Panc1 (cell line): ENCODE data around the gene CCDC167. TPM values are rescaled to one million over a fixed set of nuclear protein-coding genes. Genes with fewer than 3 reads are reported as not detected.

Source experiments
- ATAC-seq: fragments of 200-7000 bp; cut with Tn5 transposase; 2 replicates; pipeline ENCODE4 v1.9.1; 2020; ENCODE audit warnings: mild to moderate bottlenecking, moderate library complexity
- BruUV-seq: library from RNA; stranded (reverse); fragments of 400-500 nt; replicated peaks from 2 replicates; lab custom pipeline; 2021; lab: Mats Ljungman, UMichigan
- CTCF ChIA-PET: fragments of 300-600 bp; sonication (Branson Sonifier 250); formaldehyde crosslinking; loops from one replicate; lab custom pipeline; 2022; ENCODE audit warnings: antibody characterized with exemption; lab: Charles Lee
- POLR2A ChIA-PET: fragments of 300-600 bp; sonication (Branson Sonifier 250); formaldehyde crosslinking; loops from one replicate; lab custom pipeline; 2022; ENCODE audit warnings: antibody characterized with exemption; lab: Charles Lee
- DNase-seq: peaks from one replicate; pipeline ENCODE4 v3.0.0-alpha.2; 2010; ENCODE audit warnings: low read depth, low spot score
- H3K27ac ChIP-seq: 2 replicates; pipeline ENCODE4 v1.5.1; 2011; ENCODE audit warnings: mild to moderate bottlenecking, low read length, inconsistent platforms
- H3K27me3 ChIP-seq: fragments of 200-500 bp; sonication (Bioruptor generic); 2 replicates; pipeline ENCODE4 v1.6.0; 2014; ENCODE audit warnings: low read length, inconsistent platforms; ENCODE audit not compliant: control insufficient read depth, insufficient read depth
- H3K36me3 ChIP-seq: fragments of 200-500 bp; sonication (Bioruptor generic); 2 replicates; pipeline ENCODE4 v1.5.1; 2014; ENCODE audit warnings: inconsistent platforms, mild to moderate bottlenecking, low read length, moderate library complexity; ENCODE audit not compliant: control insufficient read depth, insufficient read depth
- H3K4me1 ChIP-seq: 2 replicates; pipeline ENCODE4 v1.5.1; 2011; ENCODE audit warnings: inconsistent platforms, mild to moderate bottlenecking, low read length, moderate library complexity; ENCODE audit not compliant: control insufficient read depth, insufficient read depth
- H3K4me3 ChIP-seq, 2 experiments: 2 replicates each; pipeline ENCODE4 v1.5.1; 2011 to 2012; ENCODE audit warnings: low read depth in 2 of 2, low read length in 2 of 2, mild to moderate bottlenecking in 2 of 2, inconsistent platforms in 1 of 2, moderate library complexity in 1 of 2
- H3K9me3 ChIP-seq: fragments of 200-500 bp; sonication (Bioruptor generic); 2 replicates; pipeline ENCODE4 v1.5.1; 2014; ENCODE audit warnings: low read depth, mild to moderate bottlenecking, inconsistent platforms, low read length, moderate library complexity; ENCODE audit not compliant: control insufficient read depth, insufficient read depth
- POLR2AphosphoS5 ChIP-seq: IDR thresholded peaks from 2 replicates; pipeline ENCODE4 v1.6.1; 2012; ENCODE audit warnings: mild to moderate bottlenecking, low read depth, low read length, moderate library complexity
- SIN3A ChIP-seq: IDR thresholded peaks from 2 replicates; pipeline ENCODE4 v1.6.1; 2012; ENCODE audit warnings: low read depth, mild to moderate bottlenecking, low read length, moderate library complexity, borderline replicate concordance; ENCODE audit not compliant: insufficient read depth
- TCF7L2 ChIP-seq: IDR thresholded peaks from 2 replicates; pipeline ENCODE4 v1.6.1; 2011; ENCODE audit warnings: mild to moderate bottlenecking, low read depth, low read length, inconsistent platforms
- in situ Hi-C: cut with HindIII; loops from 2 replicates; pipeline ENCODE4 v1.10.0; 2016; ENCODE audit warnings: low sequenced_read_pairs, low pct_unique_long_range_greater_than_20kb
- intact Hi-C: fragments of 100-400 bp; cut with micrococcal nuclease; formaldehyde crosslinking; loops from one replicate; pipeline ENCODE4 v1.10.0; 2022; ENCODE audit not compliant: unreplicated experiment
- total RNA-seq: library from RNA; stranded (reverse); gene quantifications from one replicate; pipeline ENCODE4 v1.2.1, GENCODE V29; 2021; ENCODE audit not compliant: unreplicated experiment
- TF ChIP-seq, protein P1 (sequence below), 2 experiments: IDR thresholded peaks; 2 replicates each; pipeline ENCODE4 v1.6.1; 2011 to 2012; ENCODE audit warnings: low read depth in 2 of 2, control low read depth in 1 of 2, low read length in 1 of 2, mild to moderate bottlenecking in 1 of 2, moderate library complexity in 1 of 2; ENCODE audit not compliant: insufficient read depth in 1 of 2
- TF ChIP-seq, protein P2 (sequence below): fragments of 450-650 bp; IDR thresholded peaks from 2 replicates; pipeline ENCODE4 v1.5.1; 2017; ENCODE audit warnings: mild to moderate bottlenecking

The CCDC167 gene
- total RNA-seq, 1 experiment from 2014 or later: 57.6 TPM

DNA sequence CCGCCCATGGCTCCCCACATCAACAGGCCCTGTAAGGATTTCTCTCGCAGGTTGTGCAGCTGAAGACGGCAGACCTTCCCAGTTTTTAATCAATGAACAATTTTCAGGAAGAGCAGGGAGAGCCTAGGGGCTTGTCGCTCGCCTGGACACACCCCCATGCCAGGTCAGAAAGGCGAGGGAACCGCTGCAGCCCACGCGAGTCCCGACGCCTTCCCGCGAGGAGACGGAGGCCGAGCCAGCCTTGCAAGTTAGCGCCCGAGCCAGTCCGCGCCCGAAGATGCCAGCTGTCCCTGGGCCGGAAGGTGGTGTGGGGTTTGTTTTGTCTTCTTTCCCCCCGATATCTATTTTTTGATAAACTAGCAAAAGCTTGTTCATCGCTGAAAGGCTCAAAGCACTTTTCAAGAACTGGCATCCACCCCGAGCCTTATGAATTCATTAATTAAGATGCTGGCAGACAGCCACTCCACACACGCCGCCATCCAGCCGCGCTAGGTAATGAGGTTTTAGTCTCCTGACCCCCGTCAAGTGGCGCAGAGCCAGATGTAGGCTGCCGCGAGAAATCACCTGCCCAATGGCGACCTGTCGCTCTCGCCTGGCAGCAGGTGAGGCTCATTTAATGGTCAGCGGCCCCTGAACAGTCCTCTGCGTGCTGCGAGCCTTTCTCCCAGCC, 6.6 kb downstream of the CCDC167 start:
- Histone ChIP-seq H3K9me3 (no peaks in the 10 kb centered on the region), H3K27ac (no peak overlapping the region; the same call in 1 of the 2 replicates), H3K36me3 (no peaks in the 10 kb centered on the region), H3K4me3 (no peak overlapping the region), H3K4me1 (peaks cover 48% of the 10 kb centered on the region), H3K27me3 (no peaks in the 10 kb centered on the region)
- DNase-seq (no peak), ATAC-seq (no peak)
- TF ChIP-seq SIN3A (no peak), POLR2AphosphoS5 (no peak), TCF7L2 (no peak)
- TF ChIP-seq, protein P1, sequence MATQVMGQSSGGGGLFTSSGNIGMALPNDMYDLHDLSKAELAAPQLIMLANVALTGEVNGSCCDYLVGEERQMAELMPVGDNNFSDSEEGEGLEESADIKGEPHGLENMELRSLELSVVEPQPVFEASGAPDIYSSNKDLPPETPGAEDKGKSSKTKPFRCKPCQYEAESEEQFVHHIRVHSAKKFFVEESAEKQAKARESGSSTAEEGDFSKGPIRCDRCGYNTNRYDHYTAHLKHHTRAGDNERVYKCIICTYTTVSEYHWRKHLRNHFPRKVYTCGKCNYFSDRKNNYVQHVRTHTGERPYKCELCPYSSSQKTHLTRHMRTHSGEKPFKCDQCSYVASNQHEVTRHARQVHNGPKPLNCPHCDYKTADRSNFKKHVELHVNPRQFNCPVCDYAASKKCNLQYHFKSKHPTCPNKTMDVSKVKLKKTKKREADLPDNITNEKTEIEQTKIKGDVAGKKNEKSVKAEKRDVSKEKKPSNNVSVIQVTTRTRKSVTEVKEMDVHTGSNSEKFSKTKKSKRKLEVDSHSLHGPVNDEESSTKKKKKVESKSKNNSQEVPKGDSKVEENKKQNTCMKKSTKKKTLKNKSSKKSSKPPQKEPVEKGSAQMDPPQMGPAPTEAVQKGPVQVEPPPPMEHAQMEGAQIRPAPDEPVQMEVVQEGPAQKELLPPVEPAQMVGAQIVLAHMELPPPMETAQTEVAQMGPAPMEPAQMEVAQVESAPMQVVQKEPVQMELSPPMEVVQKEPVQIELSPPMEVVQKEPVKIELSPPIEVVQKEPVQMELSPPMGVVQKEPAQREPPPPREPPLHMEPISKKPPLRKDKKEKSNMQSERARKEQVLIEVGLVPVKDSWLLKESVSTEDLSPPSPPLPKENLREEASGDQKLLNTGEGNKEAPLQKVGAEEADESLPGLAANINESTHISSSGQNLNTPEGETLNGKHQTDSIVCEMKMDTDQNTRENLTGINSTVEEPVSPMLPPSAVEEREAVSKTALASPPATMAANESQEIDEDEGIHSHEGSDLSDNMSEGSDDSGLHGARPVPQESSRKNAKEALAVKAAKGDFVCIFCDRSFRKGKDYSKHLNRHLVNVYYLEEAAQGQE (IDR thresholded peaks at IDR 0.05; ENCODE audit: insufficient read depth in 1 of 2, low read depth in 2 of 2, low read length in 1 of 2): no peak
- TF ChIP-seq, protein P2, sequence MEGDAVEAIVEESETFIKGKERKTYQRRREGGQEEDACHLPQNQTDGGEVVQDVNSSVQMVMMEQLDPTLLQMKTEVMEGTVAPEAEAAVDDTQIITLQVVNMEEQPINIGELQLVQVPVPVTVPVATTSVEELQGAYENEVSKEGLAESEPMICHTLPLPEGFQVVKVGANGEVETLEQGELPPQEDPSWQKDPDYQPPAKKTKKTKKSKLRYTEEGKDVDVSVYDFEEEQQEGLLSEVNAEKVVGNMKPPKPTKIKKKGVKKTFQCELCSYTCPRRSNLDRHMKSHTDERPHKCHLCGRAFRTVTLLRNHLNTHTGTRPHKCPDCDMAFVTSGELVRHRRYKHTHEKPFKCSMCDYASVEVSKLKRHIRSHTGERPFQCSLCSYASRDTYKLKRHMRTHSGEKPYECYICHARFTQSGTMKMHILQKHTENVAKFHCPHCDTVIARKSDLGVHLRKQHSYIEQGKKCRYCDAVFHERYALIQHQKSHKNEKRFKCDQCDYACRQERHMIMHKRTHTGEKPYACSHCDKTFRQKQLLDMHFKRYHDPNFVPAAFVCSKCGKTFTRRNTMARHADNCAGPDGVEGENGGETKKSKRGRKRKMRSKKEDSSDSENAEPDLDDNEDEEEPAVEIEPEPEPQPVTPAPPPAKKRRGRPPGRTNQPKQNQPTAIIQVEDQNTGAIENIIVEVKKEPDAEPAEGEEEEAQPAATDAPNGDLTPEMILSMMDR: no peak
- ChIA-PET CTCF (no interaction called here), POLR2A (no interaction called here)
- intact Hi-C loops (no loop called here), in situ Hi-C loops (no loop called here)
- BruUV-seq: no TSS peak

DNA sequence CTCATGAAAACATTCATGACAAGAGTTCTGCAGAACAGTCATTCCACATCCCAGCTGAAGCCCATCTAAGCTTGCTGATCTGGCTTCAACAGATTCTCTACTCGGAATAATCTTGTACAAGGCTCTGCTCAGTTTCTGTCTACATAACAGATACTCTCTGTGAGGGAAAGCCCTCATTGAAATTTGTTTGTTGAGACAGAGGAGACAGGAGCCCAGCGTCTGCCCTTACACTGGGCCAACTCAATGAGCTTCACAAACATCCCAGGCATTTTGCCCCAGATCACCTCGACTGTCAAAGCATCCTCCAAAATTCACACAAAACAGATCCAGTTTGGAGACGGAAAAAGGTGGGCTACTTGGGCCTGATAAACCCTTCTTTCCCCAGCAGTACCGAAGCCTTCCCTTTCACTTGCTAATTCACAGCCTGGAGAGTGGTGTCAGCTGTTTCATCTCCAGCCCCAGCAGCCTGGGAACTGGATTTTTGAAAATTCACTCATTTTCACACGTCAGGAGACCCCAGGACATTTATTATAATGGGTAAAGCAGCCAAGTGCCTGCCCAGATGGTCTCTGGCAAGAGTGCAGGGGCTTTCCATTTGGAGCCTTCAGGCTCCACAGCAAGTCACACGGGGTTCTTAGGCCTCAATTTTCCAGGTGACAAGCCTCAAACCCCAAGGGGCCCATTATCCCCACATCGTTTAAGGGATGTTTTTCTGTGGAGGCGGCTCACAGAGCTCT, 7.3 kb downstream of the CCDC167 start:
- POLR2A ChIA-PET: no interaction called here

More for the DNA sequence above, 7.3 kb downstream of the CCDC167 start:
- Histone ChIP-seq H3K4me1 (peaks cover 50% of the 10 kb centered on the region), H3K9me3 (no peaks in the 10 kb centered on the region), H3K27me3 (no peaks in the 10 kb centered on the region), H3K27ac (peak overlapping the region; percentile 69), H3K4me3 (no peak overlapping the region), H3K36me3 (no peaks in the 10 kb centered on the region)
- in situ Hi-C loops (no loop called here), intact Hi-C loops (no loop called here)
- TF ChIP-seq, protein P2: no peak
- TF ChIP-seq SIN3A: no peak
- no peak for TF ChIP-seq POLR2AphosphoS5
- TF ChIP-seq, protein P1 (IDR thresholded peaks at IDR 0.05; ENCODE audit: insufficient read depth in 1 of 2, low read depth in 2 of 2, low read length in 1 of 2): no peak
- TF ChIP-seq TCF7L2: no peak
- no TSS peak for BruUV-seq
- ATAC-seq (no peak), DNase-seq (no peak)
- CTCF ChIA-PET: no interaction called here
